Measurements from ENCODE around the gene SMPD3. TPM values are rescaled to one million over a fixed set of nuclear protein-coding genes. Genes with fewer than 3 reads are reported as not detected.
A peak's percentile ranks its signal among the peaks of the same experiment; 100 is the strongest.

The SMPD3 gene
- total RNA-seq, 2 experiments from 2014 or later: 0.89 to 1.1 TPM

DNA sequence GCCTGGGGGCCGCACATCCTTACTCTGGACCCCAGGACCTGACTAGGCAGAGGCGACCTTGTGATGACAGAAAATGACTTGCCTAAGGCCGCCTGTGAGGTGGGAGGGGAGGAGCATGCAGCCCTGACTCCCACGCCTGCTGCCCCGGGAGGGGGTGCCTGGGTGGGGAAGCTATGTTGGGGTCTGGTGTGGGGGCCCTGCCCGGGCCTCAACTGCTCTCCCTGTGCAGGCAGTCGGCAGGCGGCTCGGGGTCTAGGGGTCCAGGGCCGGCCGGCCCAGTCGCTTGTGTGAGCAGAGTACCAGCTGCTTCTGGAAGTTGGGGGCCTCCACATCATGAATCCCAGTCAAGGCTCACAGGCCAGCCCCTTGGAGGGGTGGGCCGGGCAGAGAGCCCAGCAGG lies 89.4 kb downstream of the SMPD3 start:
- Mint-ChIP-seq H3K4me3 (no peak overlapping the region), H3K9me3 (no peaks in the 10 kb centered on the region), H3K4me1 (ENCODE audit: low read depth) (peaks cover 30% of the 10 kb centered on the region), H3K27me3 (no peaks in the 10 kb centered on the region), H3K27ac (no peak overlapping the region), H3K36me3 (ENCODE audit: low read depth) (peaks cover 41% of the 10 kb centered on the region)
- Histone ChIP-seq H3K36me3 (ENCODE audit: insufficient read depth, low read length) (peaks cover 21% of the 10 kb centered on the region), H3K4me1 (ENCODE audit: insufficient read depth, low read length) (peaks cover 42% of the 10 kb centered on the region), H3K4me3 (ENCODE audit: low read length) (no peak overlapping the region), H3K9me3 (ENCODE audit: control insufficient read depth in 1 of 2, insufficient read depth in 1 of 2, low read length in 2 of 2) (no peaks in the 10 kb centered on the region), H3K27ac (ENCODE audit: low read depth in 1 of 2, low read length in 2 of 2) (no peak overlapping the region), H3K27me3 (ENCODE audit: control insufficient read depth in 1 of 2, insufficient read depth in 2 of 2, low read length in 2 of 2) (no peaks in the 10 kb centered on the region)
- POLR2A ChIA-PET: no interaction called here
- TF ChIP-seq, protein P1, sequence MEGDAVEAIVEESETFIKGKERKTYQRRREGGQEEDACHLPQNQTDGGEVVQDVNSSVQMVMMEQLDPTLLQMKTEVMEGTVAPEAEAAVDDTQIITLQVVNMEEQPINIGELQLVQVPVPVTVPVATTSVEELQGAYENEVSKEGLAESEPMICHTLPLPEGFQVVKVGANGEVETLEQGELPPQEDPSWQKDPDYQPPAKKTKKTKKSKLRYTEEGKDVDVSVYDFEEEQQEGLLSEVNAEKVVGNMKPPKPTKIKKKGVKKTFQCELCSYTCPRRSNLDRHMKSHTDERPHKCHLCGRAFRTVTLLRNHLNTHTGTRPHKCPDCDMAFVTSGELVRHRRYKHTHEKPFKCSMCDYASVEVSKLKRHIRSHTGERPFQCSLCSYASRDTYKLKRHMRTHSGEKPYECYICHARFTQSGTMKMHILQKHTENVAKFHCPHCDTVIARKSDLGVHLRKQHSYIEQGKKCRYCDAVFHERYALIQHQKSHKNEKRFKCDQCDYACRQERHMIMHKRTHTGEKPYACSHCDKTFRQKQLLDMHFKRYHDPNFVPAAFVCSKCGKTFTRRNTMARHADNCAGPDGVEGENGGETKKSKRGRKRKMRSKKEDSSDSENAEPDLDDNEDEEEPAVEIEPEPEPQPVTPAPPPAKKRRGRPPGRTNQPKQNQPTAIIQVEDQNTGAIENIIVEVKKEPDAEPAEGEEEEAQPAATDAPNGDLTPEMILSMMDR (IDR thresholded peaks at IDR 0.05): no peak
- ATAC-seq (ENCODE audit: poor library complexity): no peak
- CTCF ChIA-PET: no interaction called here
- peak in 1 of 14 experiments; percentile 13 for DNase-seq
- intact Hi-C loops (cut with DNase I, micrococcal nuclease): no loop called here

- Mint-ChIP-seq H3K9me3 (no peaks in the 10 kb centered on the region), H3K36me3 (ENCODE audit: low read depth) (peaks cover 52% of the 10 kb centered on the region), H3K4me3 (no peak overlapping the region), H3K27me3 (no peaks in the 10 kb centered on the region), H3K4me1 (ENCODE audit: low read depth) (peaks cover 28% of the 10 kb centered on the region), H3K27ac (no peak overlapping the region)
- TF ChIP-seq, protein P1 (IDR thresholded peaks at IDR 0.05): no peak
- H3K4me3 ChIP-seq (ENCODE audit: low read length): no peak overlapping the region
- H3K27me3 ChIP-seq (ENCODE audit: control insufficient read depth in 1 of 2, insufficient read depth in 2 of 2, low read length in 2 of 2): no peaks in the 10 kb centered on the region
- ChIA-PET CTCF (no interaction called here), POLR2A (no interaction called here)
- H3K27ac ChIP-seq (ENCODE audit: low read depth in 1 of 2, low read length in 2 of 2): no peak overlapping the region
- no peak for ATAC-seq (ENCODE audit: poor library complexity)
- DNase-seq: no peak
- H3K36me3 ChIP-seq (ENCODE audit: insufficient read depth, low read length): peaks cover 32% of the 10 kb centered on the region
- intact Hi-C loops (cut with DNase I, micrococcal nuclease): no loop called here
- H3K4me1 ChIP-seq (ENCODE audit: insufficient read depth, low read length): peaks cover 42% of the 10 kb centered on the region
- no peaks in the 10 kb centered on the region for H3K9me3 ChIP-seq (ENCODE audit: control insufficient read depth in 1 of 2, insufficient read depth in 1 of 2, low read length in 2 of 2)
Observed at GRCh38 chr16:68357923-68358322, 90.4 kb downstream of the SMPD3 start.

- intact Hi-C loops (cut with DNase I, micrococcal nuclease): no loop called here
- Histone ChIP-seq H3K9me3 (ENCODE audit: control insufficient read depth in 1 of 2, insufficient read depth in 1 of 2, low read length in 2 of 2) (no peaks in the 10 kb centered on the region), H3K4me1 (ENCODE audit: insufficient read depth, low read length) (peaks cover 42% of the 10 kb centered on the region), H3K4me3 (ENCODE audit: low read length) (no peak overlapping the region), H3K36me3 (ENCODE audit: insufficient read depth, low read length) (peaks cover 36% of the 10 kb centered on the region), H3K27me3 (ENCODE audit: control insufficient read depth in 1 of 2, insufficient read depth in 2 of 2, low read length in 2 of 2) (no peaks in the 10 kb centered on the region), H3K27ac (ENCODE audit: low read depth in 1 of 2, low read length in 2 of 2) (no peak overlapping the region)
- ATAC-seq (ENCODE audit: poor library complexity) (no peak), DNase-seq (no peak)
- POLR2A ChIA-PET: no interaction called here
- no peak overlapping the region for H3K4me3 Mint-ChIP-seq
- H3K27ac Mint-ChIP-seq: no peak overlapping the region
- H3K36me3 Mint-ChIP-seq (ENCODE audit: low read depth): peaks cover 56% of the 10 kb centered on the region
- H3K9me3 Mint-ChIP-seq: no peaks in the 10 kb centered on the region
- CTCF ChIA-PET: no interaction called here
- peaks cover 28% of the 10 kb centered on the region for H3K4me1 Mint-ChIP-seq (ENCODE audit: low read depth)
- H3K27me3 Mint-ChIP-seq: no peaks in the 10 kb centered on the region
- TF ChIP-seq, protein P1 (IDR thresholded peaks at IDR 0.05): no peak
Observed at GRCh38 chr16:68357521-68357922, 90.8 kb downstream of the SMPD3 start.
